HEK293 (cell line): ENCODE results near the gene DCTN4.

Source experiments
- CTCF ChIA-PET: fragments of 350-600 bp; formaldehyde crosslinking; extraction: SDS; loops from one replicate; lab custom pipeline; 2021; ENCODE audit warnings: antibody characterized with exemption; lab: Yijun Ruan, JAX
- POLR2A ChIA-PET: fragments of 300-600 bp; formaldehyde crosslinking; extraction: SDS; loops from one replicate; lab custom pipeline; 2020; ENCODE audit warnings: antibody characterized with exemption, inconsistent platforms; lab: Yijun Ruan, JAX
- H3K27ac ChIP-seq: fragments of 200-500 bp; sonication (Bioruptor generic); 2 replicates; pipeline ENCODE4 v1.5.1; 2014; ENCODE audit warnings: low read depth, low read length, control low read depth, inconsistent platforms; ENCODE audit errors: extremely low read depth
- H3K36me3 ChIP-seq, 2 experiments: fragments of 200-500 bp in 1 of 2; sonication (Bioruptor generic) in 1 of 2; 1 replicate in 1 of 2; 2 replicates in 1 of 2; pipeline ENCODE4 v1.5.1; 2014 to 2017; ENCODE audit warnings: inconsistent platforms in 2 of 2, low read length in 2 of 2; ENCODE audit not compliant: control insufficient read depth in 2 of 2, insufficient read depth in 1 of 2
- H3K4me1 ChIP-seq: fragments of 200-500 bp; sonication (Bioruptor generic); 2 replicates; pipeline ENCODE4 v1.5.1; 2014; ENCODE audit warnings: mild to moderate bottlenecking, low read length, inconsistent platforms; ENCODE audit not compliant: control insufficient read depth, insufficient read depth
- H3K4me3 ChIP-seq: 2 replicates; pipeline ENCODE4 v1.5.1; 2011; ENCODE audit warnings: low read depth, mild to moderate bottlenecking, control low read depth, low read length, moderate library complexity
- H3K9me3 ChIP-seq: fragments of 200-500 bp; sonication (Bioruptor generic); 2 replicates; pipeline ENCODE4 v1.5.1; 2014; ENCODE audit warnings: low read depth, low read length, inconsistent platforms; ENCODE audit not compliant: control insufficient read depth, insufficient read depth
- BCL11A ChIP-seq: fragments of 450-650 bp; formaldehyde crosslinking; IDR thresholded peaks from 2 replicates; pipeline ENCODE4 v1.5.1; 2016; ENCODE audit warnings: low read depth, missing biosample characterization, missing genetic modification characterization
- FEZF1 ChIP-seq: fragments of 450-650 bp; formaldehyde crosslinking; IDR thresholded peaks from 2 replicates; pipeline ENCODE4 v1.5.1; 2016; ENCODE audit warnings: missing biosample characterization, missing genetic modification characterization
- GLIS1 ChIP-seq: fragments of 450-650 bp; formaldehyde crosslinking; IDR thresholded peaks from 2 replicates; pipeline ENCODE4 v1.5.1; 2016; ENCODE audit warnings: missing biosample characterization, missing genetic modification characterization
- IKZF3 ChIP-seq: fragments of 450-650 bp; IDR thresholded peaks from 2 replicates; pipeline ENCODE4 v1.5.0; 2018; ENCODE audit warnings: missing biosample characterization, mild to moderate bottlenecking, missing genetic modification characterization, moderate library complexity
- MYNN ChIP-seq: fragments of 450-650 bp; formaldehyde crosslinking; IDR thresholded peaks from 2 replicates; pipeline ENCODE4 v1.5.1; 2016; ENCODE audit warnings: missing biosample characterization, missing genetic modification characterization, borderline replicate concordance
- OSR2 ChIP-seq: fragments of 450-650 bp; formaldehyde crosslinking; IDR thresholded peaks from 2 replicates; pipeline ENCODE4 v1.5.1; 2016; ENCODE audit warnings: missing biosample characterization, missing genetic modification characterization
- TCF7L2 ChIP-seq: IDR thresholded peaks from 2 replicates; pipeline ENCODE4 v1.6.1; 2011; ENCODE audit warnings: low read depth, mild to moderate bottlenecking, inconsistent platforms, low read length, moderate library complexity, borderline replicate concordance
- ZBTB48 ChIP-seq: fragments of 450-650 bp; formaldehyde crosslinking; IDR thresholded peaks from 2 replicates; pipeline ENCODE4 v1.5.1; 2016; ENCODE audit warnings: missing biosample characterization, missing genetic modification characterization
- ZBTB8A ChIP-seq: fragments of 450-650 bp; formaldehyde crosslinking; IDR thresholded peaks from 2 replicates; pipeline ENCODE4 v1.5.1; 2016; ENCODE audit warnings: missing biosample characterization, missing genetic modification characterization
- ZNF16 ChIP-seq: fragments of 450-650 bp; formaldehyde crosslinking; IDR thresholded peaks from 2 replicates; pipeline ENCODE4 v1.5.1; 2016; ENCODE audit warnings: low read depth, missing biosample characterization, missing genetic modification characterization
- ZNF184 ChIP-seq: fragments of 450-650 bp; IDR thresholded peaks from 2 replicates; pipeline ENCODE4 v1.5.1; 2018; ENCODE audit warnings: missing biosample characterization, mild to moderate bottlenecking, missing genetic modification characterization
- ZNF2 ChIP-seq: fragments of 450-650 bp; formaldehyde crosslinking; IDR thresholded peaks from 2 replicates; pipeline ENCODE4 v1.5.1; 2016; ENCODE audit warnings: missing biosample characterization, missing genetic modification characterization
- ZNF23 ChIP-seq: fragments of 450-650 bp; formaldehyde crosslinking; IDR thresholded peaks from 2 replicates; pipeline ENCODE4 v1.5.1; 2016; ENCODE audit warnings: missing biosample characterization, missing genetic modification characterization, borderline replicate concordance
- ZNF433 ChIP-seq: fragments of 450-650 bp; formaldehyde crosslinking; IDR thresholded peaks from 2 replicates; pipeline ENCODE4 v1.5.1; 2016; ENCODE audit warnings: missing biosample characterization, missing genetic modification characterization, low read depth
- ZNF473 ChIP-seq: fragments of 450-650 bp; formaldehyde crosslinking; IDR thresholded peaks from 2 replicates; pipeline ENCODE4 v1.5.1; 2017; ENCODE audit warnings: missing biosample characterization, missing genetic modification characterization
- ZNF514 ChIP-seq: fragments of 450-650 bp; formaldehyde crosslinking; IDR thresholded peaks from 2 replicates; pipeline ENCODE4 v1.5.1; 2016; ENCODE audit warnings: missing biosample characterization, missing genetic modification characterization
- ZNF530 ChIP-seq: fragments of 450-650 bp; formaldehyde crosslinking; IDR thresholded peaks from 2 replicates; pipeline ENCODE4 v1.5.1; 2016; ENCODE audit warnings: low read depth, missing biosample characterization, missing genetic modification characterization
- ZNF549 ChIP-seq: fragments of 450-650 bp; IDR thresholded peaks from 2 replicates; pipeline ENCODE4 v1.5.1; 2018; ENCODE audit warnings: missing biosample characterization, missing genetic modification characterization, mild to moderate bottlenecking, inconsistent platforms, moderate library complexity
- ZNF623 ChIP-seq: fragments of 450-650 bp; formaldehyde crosslinking; IDR thresholded peaks from 2 replicates; pipeline ENCODE4 v1.5.1; 2016; ENCODE audit warnings: missing biosample characterization, missing genetic modification characterization
- ZXDB ChIP-seq: fragments of 450-650 bp; formaldehyde crosslinking; IDR thresholded peaks from 2 replicates; pipeline ENCODE4 v1.5.1; 2016; ENCODE audit warnings: missing biosample characterization, missing genetic modification characterization
- TF ChIP-seq, protein P1 (sequence below): fragments of 450-650 bp; formaldehyde crosslinking; IDR thresholded peaks from 2 replicates; pipeline ENCODE4 v1.5.1; 2016; ENCODE audit warnings: missing biosample characterization, missing genetic modification characterization
- TF ChIP-seq, protein P2 (sequence below): fragments of 450-650 bp; formaldehyde crosslinking; IDR thresholded peaks from 2 replicates; pipeline ENCODE4 v1.5.1; 2017; ENCODE audit warnings: missing biosample characterization, missing genetic modification characterization
- TF ChIP-seq, protein P3 (sequence below): fragments of 450-650 bp; formaldehyde crosslinking; IDR thresholded peaks from 2 replicates; pipeline ENCODE4 v1.5.1; 2017; ENCODE audit warnings: missing biosample characterization, missing genetic modification characterization
- TF ChIP-seq, protein P4 (sequence below): fragments of 450-650 bp; formaldehyde crosslinking; IDR thresholded peaks from 2 replicates; pipeline ENCODE4 v1.5.1; 2016; ENCODE audit warnings: missing biosample characterization, missing genetic modification characterization
- TF ChIP-seq, protein P5 (sequence below): fragments of 450-650 bp; formaldehyde crosslinking; IDR thresholded peaks from 2 replicates; pipeline ENCODE4 v1.5.1; 2017; ENCODE audit warnings: missing biosample characterization, missing genetic modification characterization

The DCTN4 gene

DNA sequence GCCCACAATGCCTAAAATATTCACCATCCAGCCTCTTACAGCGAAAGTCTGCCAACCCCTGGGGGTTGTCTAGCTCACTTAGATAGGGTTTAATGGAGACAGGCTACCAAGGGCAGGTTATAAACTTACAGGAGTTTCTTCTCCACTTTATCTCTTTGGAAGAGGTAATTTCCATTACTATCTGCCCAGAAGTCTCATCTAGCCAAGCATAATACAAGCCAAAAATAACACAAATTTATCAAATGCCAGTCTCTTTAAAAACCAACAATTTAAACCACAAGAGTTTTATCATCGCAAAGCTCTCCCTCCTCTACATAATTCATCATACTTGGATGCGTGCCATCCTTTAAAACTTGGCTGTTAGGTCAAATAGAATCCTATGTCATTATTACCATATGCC lies 64.2 kb downstream of the DCTN4 start (continued):
- TF ChIP-seq ZNF473 (tag by site-specific recombination) (no peak), ZNF184 (tag by site-specific recombination) (no peak), ZNF623 (tag by site-specific recombination) (no peak), OSR2 (tag by site-specific recombination) (peak; percentile 86), GLIS1 (peak; percentile 57), IKZF3 (no peak), FEZF1 (tag by site-specific recombination) (peak; percentile 63), MYNN (no peak), ZBTB8A (tag by site-specific recombination) (no peak), ZNF514 (tag by site-specific recombination) (no peak), ZNF2 (tag by site-specific recombination) (no peak), ZBTB48 (no peak), TCF7L2 (no peak), ZXDB (tag by site-specific recombination) (peak; percentile 95)
- TF ChIP-seq, protein P1, sequence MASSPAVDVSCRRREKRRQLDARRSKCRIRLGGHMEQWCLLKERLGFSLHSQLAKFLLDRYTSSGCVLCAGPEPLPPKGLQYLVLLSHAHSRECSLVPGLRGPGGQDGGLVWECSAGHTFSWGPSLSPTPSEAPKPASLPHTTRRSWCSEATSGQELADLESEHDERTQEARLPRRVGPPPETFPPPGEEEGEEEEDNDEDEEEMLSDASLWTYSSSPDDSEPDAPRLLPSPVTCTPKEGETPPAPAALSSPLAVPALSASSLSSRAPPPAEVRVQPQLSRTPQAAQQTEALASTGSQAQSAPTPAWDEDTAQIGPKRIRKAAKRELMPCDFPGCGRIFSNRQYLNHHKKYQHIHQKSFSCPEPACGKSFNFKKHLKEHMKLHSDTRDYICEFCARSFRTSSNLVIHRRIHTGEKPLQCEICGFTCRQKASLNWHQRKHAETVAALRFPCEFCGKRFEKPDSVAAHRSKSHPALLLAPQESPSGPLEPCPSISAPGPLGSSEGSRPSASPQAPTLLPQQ (tag by site-specific recombination) = peak; percentile 79
- TF ChIP-seq, protein P2, sequence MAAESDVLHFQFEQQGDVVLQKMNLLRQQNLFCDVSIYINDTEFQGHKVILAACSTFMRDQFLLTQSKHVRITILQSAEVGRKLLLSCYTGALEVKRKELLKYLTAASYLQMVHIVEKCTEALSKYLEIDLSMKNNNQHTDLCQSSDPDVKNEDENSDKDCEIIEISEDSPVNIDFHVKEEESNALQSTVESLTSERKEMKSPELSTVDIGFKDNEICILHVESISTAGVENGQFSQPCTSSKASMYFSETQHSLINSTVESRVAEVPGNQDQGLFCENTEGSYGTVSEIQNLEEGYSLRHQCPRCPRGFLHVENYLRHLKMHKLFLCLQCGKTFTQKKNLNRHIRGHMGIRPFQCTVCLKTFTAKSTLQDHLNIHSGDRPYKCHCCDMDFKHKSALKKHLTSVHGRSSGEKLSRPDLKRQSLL (tag by site-specific recombination) = no peak
- TF ChIP-seq, protein P3, sequence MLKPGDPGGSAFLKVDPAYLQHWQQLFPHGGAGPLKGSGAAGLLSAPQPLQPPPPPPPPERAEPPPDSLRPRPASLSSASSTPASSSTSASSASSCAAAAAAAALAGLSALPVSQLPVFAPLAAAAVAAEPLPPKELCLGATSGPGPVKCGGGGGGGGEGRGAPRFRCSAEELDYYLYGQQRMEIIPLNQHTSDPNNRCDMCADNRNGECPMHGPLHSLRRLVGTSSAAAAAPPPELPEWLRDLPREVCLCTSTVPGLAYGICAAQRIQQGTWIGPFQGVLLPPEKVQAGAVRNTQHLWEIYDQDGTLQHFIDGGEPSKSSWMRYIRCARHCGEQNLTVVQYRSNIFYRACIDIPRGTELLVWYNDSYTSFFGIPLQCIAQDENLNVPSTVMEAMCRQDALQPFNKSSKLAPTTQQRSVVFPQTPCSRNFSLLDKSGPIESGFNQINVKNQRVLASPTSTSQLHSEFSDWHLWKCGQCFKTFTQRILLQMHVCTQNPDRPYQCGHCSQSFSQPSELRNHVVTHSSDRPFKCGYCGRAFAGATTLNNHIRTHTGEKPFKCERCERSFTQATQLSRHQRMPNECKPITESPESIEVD (tag by site-specific recombination) = no peak
- TF ChIP-seq, protein P4, sequence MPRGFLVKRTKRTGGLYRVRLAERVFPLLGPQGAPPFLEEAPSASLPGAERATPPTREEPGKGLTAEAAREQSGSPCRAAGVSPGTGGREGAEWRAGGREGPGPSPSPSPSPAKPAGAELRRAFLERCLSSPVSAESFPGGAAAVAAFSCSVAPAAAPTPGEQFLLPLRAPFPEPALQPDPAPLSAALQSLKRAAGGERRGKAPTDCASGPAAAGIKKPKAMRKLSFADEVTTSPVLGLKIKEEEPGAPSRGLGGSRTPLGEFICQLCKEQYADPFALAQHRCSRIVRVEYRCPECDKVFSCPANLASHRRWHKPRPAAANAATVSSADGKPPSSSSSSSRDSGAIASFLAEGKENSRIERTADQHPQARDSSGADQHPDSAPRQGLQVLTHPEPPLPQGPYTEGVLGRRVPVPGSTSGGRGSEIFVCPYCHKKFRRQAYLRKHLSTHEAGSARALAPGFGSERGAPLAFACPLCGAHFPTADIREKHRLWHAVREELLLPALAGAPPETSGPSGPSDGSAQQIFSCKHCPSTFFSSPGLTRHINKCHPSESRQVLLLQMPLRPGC = no peak
- TF ChIP-seq, protein P5, sequence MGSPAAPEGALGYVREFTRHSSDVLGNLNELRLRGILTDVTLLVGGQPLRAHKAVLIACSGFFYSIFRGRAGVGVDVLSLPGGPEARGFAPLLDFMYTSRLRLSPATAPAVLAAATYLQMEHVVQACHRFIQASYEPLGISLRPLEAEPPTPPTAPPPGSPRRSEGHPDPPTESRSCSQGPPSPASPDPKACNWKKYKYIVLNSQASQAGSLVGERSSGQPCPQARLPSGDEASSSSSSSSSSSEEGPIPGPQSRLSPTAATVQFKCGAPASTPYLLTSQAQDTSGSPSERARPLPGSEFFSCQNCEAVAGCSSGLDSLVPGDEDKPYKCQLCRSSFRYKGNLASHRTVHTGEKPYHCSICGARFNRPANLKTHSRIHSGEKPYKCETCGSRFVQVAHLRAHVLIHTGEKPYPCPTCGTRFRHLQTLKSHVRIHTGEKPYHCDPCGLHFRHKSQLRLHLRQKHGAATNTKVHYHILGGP (tag by site-specific recombination) = no peak

DNA sequence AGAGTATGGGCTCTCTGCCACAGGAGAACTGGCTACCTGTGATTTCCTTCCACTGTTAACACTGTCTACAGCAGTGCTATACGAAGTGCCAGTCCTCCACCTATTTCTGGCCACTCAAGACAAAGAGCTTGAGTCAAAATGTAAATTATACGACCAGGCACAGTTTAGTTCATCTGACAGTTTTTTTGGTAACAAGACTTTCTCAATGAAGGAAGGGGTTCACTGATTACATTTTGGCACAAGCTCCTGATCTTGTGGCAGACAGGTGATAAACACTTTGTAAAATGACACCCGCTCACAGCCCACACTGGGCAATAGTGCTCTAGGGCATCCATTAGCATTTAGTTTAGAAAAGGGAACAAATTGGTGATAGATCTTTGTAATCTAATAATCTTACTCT lies 66.5 kb downstream of the DCTN4 start:
- H3K36me3 ChIP-seq = peaks cover 61 to 78% of the 10 kb centered on the region in 2 experiments
- POLR2A ChIA-PET = interaction anchor here (0.6 to 1.0 kb wide), 2 partner anchors 8 to 50 kb away, joined by 3 read pairs; partner anchors contain the start of gene RBM22

More for the DNA sequence above, 66.5 kb downstream of the DCTN4 start:
- TF ChIP-seq ZNF16 = no peak
- no peak for TF ChIP-seq ZNF433
- TF ChIP-seq ZNF530 (tag by site-specific recombination) = no peak
- TF ChIP-seq ZNF23 (tag by site-specific recombination) = no peak
- TF ChIP-seq ZNF473 (tag by site-specific recombination) = no peak
- TF ChIP-seq ZNF549 (tag by site-specific recombination) = no peak
- no peak for TF ChIP-seq BCL11A (tag by site-specific recombination)
- H3K4me1 ChIP-seq = peaks cover 10% of the 10 kb centered on the region
- H3K4me3 ChIP-seq = no peak overlapping the region
- no peaks in the 10 kb centered on the region for H3K9me3 ChIP-seq
- CTCF ChIA-PET = no interaction called here
- no peak overlapping the region for H3K27ac ChIP-seq
